ENCODE results near the gene ASIC4. TPM values are rescaled to one million over a fixed set of nuclear protein-coding genes. Genes with fewer than 3 reads are reported as not detected.

Gene ASIC4
- total RNA-seq, 1 experiment from 2014 or later = not detected

DNA sequence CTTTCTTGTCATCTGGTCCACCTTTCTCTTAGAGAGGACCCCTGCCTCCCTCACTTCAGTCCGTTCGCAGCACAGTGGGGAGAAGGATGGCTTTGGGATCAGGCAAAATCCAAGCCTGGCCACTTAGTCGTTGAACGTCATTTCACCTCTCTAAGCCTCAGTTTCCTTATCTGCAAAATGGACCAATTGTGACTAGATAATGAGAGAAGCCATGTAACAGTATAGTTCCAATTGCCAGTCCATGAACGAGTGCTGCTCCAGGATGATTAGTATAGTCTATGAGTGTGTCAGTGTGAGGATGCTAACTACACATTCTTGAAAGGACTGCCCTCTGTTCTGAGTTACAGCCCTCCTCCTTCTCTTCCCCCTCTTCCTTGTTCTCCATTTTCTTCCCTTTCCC is 58.9 kb downstream of the ASIC4 start:
- DNase-seq (ENCODE audit: low spot score) = no peak
- in situ Hi-C loops (cut with HindIII; ENCODE audit: low sequenced_read_pairs) = no loop called here

DNA sequence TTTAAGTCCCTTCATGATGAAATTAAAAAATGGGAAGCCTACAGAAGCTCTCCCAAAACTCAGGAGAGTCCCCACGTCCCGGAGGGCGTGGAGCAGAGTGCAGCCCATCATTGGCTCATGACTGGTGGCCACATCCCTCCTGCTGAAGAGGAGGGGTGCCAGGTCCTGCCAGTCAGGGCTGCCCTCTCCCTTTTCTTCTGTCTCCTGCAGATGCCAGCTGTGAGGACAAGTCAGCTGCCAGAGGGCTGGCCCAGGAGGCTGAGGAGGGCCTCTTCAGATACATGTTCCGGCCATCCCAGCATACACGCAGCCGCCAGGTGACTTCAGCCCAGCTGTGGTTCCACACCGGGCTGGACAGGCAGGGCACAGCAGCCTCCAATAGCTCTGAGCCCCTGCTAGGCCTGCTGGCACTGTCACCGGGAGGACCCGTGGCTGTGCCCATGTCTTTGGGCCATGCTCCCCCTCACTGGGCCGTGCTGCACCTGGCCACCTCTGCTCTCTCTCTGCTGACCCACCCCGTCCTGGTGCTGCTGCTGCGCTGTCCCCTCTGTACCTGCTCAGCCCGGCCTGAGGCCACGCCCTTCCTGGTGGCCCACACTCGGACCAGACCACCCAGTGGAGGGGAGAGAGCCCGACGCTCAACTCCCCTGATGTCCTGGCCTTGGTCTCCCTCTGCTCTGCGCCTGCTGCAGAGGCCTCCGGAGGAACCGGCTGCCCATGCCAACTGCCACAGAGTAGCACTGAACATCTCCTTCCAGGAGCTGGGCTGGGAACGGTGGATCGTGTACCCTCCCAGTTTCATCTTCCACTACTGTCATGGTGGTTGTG is 60.4 kb downstream of the ASIC4 start:
- DNase-seq (ENCODE audit: low spot score) = no peak
- in situ Hi-C loops (cut with HindIII; ENCODE audit: low sequenced_read_pairs) = no loop called here

- no peak for DNase-seq (ENCODE audit: low spot score)
- in situ Hi-C loops (cut with HindIII; ENCODE audit: low sequenced_read_pairs) = no loop called here
Measured at GRCh38 chr2:219575566-219576504, 61.6 kb downstream of the ASIC4 start.

- DNase-seq (ENCODE audit: low spot score) = no peak
- in situ Hi-C loops (cut with HindIII; ENCODE audit: low sequenced_read_pairs) = no loop called here
Measured at GRCh38 chr2:219576505-219577388, 62.5 kb downstream of the ASIC4 start.

- no peak for DNase-seq (ENCODE audit: low spot score)
Measured at GRCh38 chr2:219578811-219579613, 64.7 kb downstream of the ASIC4 start.

GRCh38 chr2:219581346-219581745 is 67.1 kb downstream of the ASIC4 start:
- DNase-seq (ENCODE audit: low spot score) = no peak
- in situ Hi-C loops (cut with HindIII; ENCODE audit: low sequenced_read_pairs) = no loop called here

More at GRCh38 chr2:219578811-219579613, 64.7 kb downstream of the ASIC4 start:
- in situ Hi-C loops (cut with HindIII; ENCODE audit: low sequenced_read_pairs) = no loop called here

Other genes with a start within 250 kb of the ASIC4 start
- 119 and 123 TPM in 2 replicates for gene DNAJB2, start 235.1 kb upstream of the ASIC4 start, total RNA-seq (2014; rRNA removed; shearing (Covaris generic))
- 0.18 and 0.71 TPM in 2 replicates for gene PTPRN, start 205.1 kb upstream of the ASIC4 start, total RNA-seq (2014; rRNA removed; shearing (Covaris generic))
- gene RESP18, start 181.7 kb upstream of the ASIC4 start, total RNA-seq (2014; rRNA removed; shearing (Covaris generic)) = not detected in 2 replicates
- gene DNPEP, start 126.6 kb upstream of the ASIC4 start, total RNA-seq (2014; rRNA removed; shearing (Covaris generic)) = 65.8 and 67.4 TPM in 2 replicates
- gene DES, start 96.1 kb upstream of the ASIC4 start, total RNA-seq (2014; rRNA removed; shearing (Covaris generic)) = not detected in 2 replicates
- gene SPEG, start 79.6 kb upstream of the ASIC4 start, total RNA-seq (2014; rRNA removed; shearing (Covaris generic)) = 7.7 and 11.1 TPM in 2 replicates
- 60.6 and 62.3 TPM in 2 replicates for gene GMPPA, start 15.6 kb upstream of the ASIC4 start, total RNA-seq (2014; rRNA removed; shearing (Covaris generic))
- 87.3 and 89.2 TPM in 2 replicates for gene CHPF, start 29.3 kb downstream of the ASIC4 start, total RNA-seq (2014; rRNA removed; shearing (Covaris generic))
- gene TMEM198, start 29.5 kb downstream of the ASIC4 start, total RNA-seq (2014; rRNA removed; shearing (Covaris generic)) = 9.0 and 11.1 TPM in 2 replicates
- 106 and 117 TPM in 2 replicates for gene OBSL1, start 57.1 kb downstream of the ASIC4 start, total RNA-seq (2014; rRNA removed; shearing (Covaris generic))
- 1.3 TPM in 1 of 2 replicates, not detected in the other for gene INHA, start 57.8 kb downstream of the ASIC4 start, total RNA-seq (2014; rRNA removed; shearing (Covaris generic))
- 22.8 and 35.2 TPM in 2 replicates for gene STK11IP, start 83.4 kb downstream of the ASIC4 start, total RNA-seq (2014; rRNA removed; shearing (Covaris generic))
- 4.1 and 5.0 TPM in 2 replicates for gene SLC4A3, start 113.1 kb downstream of the ASIC4 start, total RNA-seq (2014; rRNA removed; shearing (Covaris generic))